ENCODE data around the gene HEPACAM2. TPM values are rescaled to one million over a fixed set of nuclear protein-coding genes. Genes with fewer than 3 reads are reported as not detected.

Gene HEPACAM2
- total and polyA plus RNA-seq, 2 of the 8 experiments (the other 6 are each of a cell fraction or from before 2014, with no cell fraction given): not detected

DNA sequence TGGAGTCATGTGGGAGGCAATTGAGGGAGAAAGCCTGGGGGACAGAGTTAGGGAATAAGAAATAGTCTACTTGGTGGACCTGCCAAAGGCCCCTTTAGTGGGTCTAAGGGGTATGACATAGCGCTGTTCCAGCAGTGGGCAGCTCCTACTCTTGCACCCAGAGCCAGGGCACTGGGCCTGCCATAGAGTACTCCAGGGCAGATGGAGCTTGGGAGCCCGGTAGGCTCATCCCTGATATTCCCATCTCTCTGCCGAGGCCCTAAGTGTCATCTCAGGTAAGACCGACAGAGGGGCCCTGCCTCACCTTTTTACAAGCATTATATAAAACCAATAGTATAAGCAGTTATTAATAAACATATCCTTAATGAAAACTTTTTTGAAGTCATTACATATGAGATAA lies 87.7 kb downstream of the HEPACAM2 start:
- no peak overlapping the region for H2BK15ac ChIP-seq (ENCODE audit: low read length)
- H4K5ac ChIP-seq (ENCODE audit: insufficient read length, low read depth, low read length): no peak overlapping the region
- no peak overlapping the region for H3K23ac ChIP-seq (ENCODE audit: insufficient read length)
- no peaks in the 10 kb centered on the region for H3K79me2 ChIP-seq (ENCODE audit: control insufficient read depth in 1 of 2, insufficient read depth in 2 of 2, low read length in 2 of 2)
- H3K9me3 ChIP-seq (ENCODE audit: insufficient read depth in 2 of 2, low read depth in 1 of 2, low read length in 1 of 2): no peaks in the 10 kb centered on the region
- H3K4me2 ChIP-seq (ENCODE audit: insufficient read depth in 1 of 2, low read depth in 2 of 2, low read length in 2 of 2): no peak overlapping the region
- H2BK12ac ChIP-seq (ENCODE audit: low read depth, low read length): no peak overlapping the region
- no peaks in the 10 kb centered on the region for H4K20me1 ChIP-seq (replicated peaks in 1 of 2; ENCODE audit: control insufficient read depth in 1 of 2, insufficient read depth in 2 of 2, low read length in 2 of 2)
- H4K91ac ChIP-seq (replicated peaks; ENCODE audit: insufficient read length, low read length): no peak overlapping the region
- H3K79me1 ChIP-seq (ENCODE audit: low read depth, low read length): no peaks in the 10 kb centered on the region
- no peak overlapping the region for H3K18ac ChIP-seq (ENCODE audit: extremely low read depth, low read length)
- no peak overlapping the region for H3K4me3 ChIP-seq (ENCODE audit: extremely low read depth in 1 of 4, insufficient read depth in 2 of 4, low read depth in 3 of 4, low read length in 4 of 4)
- ChIA-PET CTCF (ENCODE audit: partially characterized antibody) (no interaction called here), POLR2A (ENCODE audit: partially characterized antibody) (no interaction called here)
- H3K14ac ChIP-seq (ENCODE audit: insufficient read length): no peak overlapping the region
- H3K9ac ChIP-seq (replicated peaks in 1 of 4; ENCODE audit: extremely low read depth in 1 of 4, low read depth in 3 of 4, low read length in 3 of 4): no peak overlapping the region
- no peak overlapping the region for H2AFZ ChIP-seq (ENCODE audit: low read length)
- no peak overlapping the region for H3K27ac ChIP-seq (ENCODE audit: low read depth, low read length)
- H3K4ac ChIP-seq (replicated peaks; ENCODE audit: insufficient read length, low read depth, low read length): no peak overlapping the region
- H3K56ac ChIP-seq (replicated peaks; ENCODE audit: insufficient read length, low read depth, low read length): no peak overlapping the region
- FAIRE-seq (no peak), DNase-seq (ENCODE audit: low read depth in 1 of 2, low spot score in 2 of 2) (no peak)
- no peak overlapping the region for H2BK20ac ChIP-seq (ENCODE audit: low read length)
- WGBS, 2 experiments (ENCODE audit: extremely low coverage in 1 of 2, insufficient coverage in 1 of 2, insufficient read length in 1 of 2, insufficient replicate concordance in 2 of 2, low coverage in 1 of 2, low lambda C conversion rate in 2 of 2, missing lambda C conversion rate in 1 of 2): 92% methylated on average over 4 of the region's 4 CpGs; no CpG with 5 or more reads in 1 of the 2 experiments
- H3K4me1 ChIP-seq (replicated peaks in 1 of 4; ENCODE audit: control insufficient read depth in 3 of 4, insufficient read depth in 4 of 4, low read length in 3 of 4): no peaks in the 10 kb centered on the region
- no peak overlapping the region for H2BK120ac ChIP-seq (replicated peaks; ENCODE audit: low read depth, low read length)
- H3K36me3 ChIP-seq (ENCODE audit: control insufficient read depth in 2 of 4, insufficient read depth in 4 of 4, low read length in 3 of 4): no peaks in the 10 kb centered on the region
- H3K23me2 ChIP-seq (ENCODE audit: low read depth, low read length): no peaks in the 10 kb centered on the region
- H2BK5ac ChIP-seq (ENCODE audit: low read depth, low read length): no peak overlapping the region
- no peak overlapping the region for H4K8ac ChIP-seq (ENCODE audit: extremely low read depth, insufficient read depth, low read length)
- no peaks in the 10 kb centered on the region; a peak in 1 of 7 replicates for H3K27me3 ChIP-seq (replicated peaks in 1 of 4; ENCODE audit: control insufficient read depth in 3 of 4, extremely low read depth in 1 of 4, insufficient read depth in 3 of 4, low read length in 3 of 4)
- H2AK5ac ChIP-seq (ENCODE audit: low read depth, low read length): no peak overlapping the region
- TF ChIP-seq EGR1 (IDR thresholded peaks at IDR 0.05; ENCODE audit: borderline replicate concordance, low read depth, low read length) (no peak), HDAC6 (IDR thresholded peaks at IDR 0.05; ENCODE audit: low read depth, low read length) (no peak), ZNF274 (IDR thresholded peaks at IDR 0.05; ENCODE audit: borderline replicate concordance, extremely low read depth, low read length) (no peak), CTBP2 (IDR thresholded peaks at IDR 0.05; ENCODE audit: borderline replicate concordance, insufficient read depth, insufficient read length, low read length) (no peak), BACH1 (IDR thresholded peaks at IDR 0.05; ENCODE audit: low read length) (no peak)
